Kidney epithelial cell (primary cell): ENCODE data around the gene ITPA. TPM values are rescaled to one million over a fixed set of nuclear protein-coding genes. Genes with fewer than 3 reads are reported as not detected.

ENCODE experiments used
- DNase-seq: peaks from one replicate; pipeline ENCODE4 v3.0.0-alpha.2; 2010; ENCODE audit warnings: low read depth
- H3K27me3 ChIP-seq: 2 replicates; pipeline ENCODE4 v1.6.0; 2011; ENCODE audit warnings: low read length; ENCODE audit not compliant: control insufficient read depth, insufficient read depth
- H3K36me3 ChIP-seq: 2 replicates; pipeline ENCODE4 v1.5.1; 2011; ENCODE audit warnings: low read length; ENCODE audit not compliant: control insufficient read depth, insufficient read depth
- H3K4me3 ChIP-seq: 2 replicates; pipeline ENCODE4 v1.5.1; 2011; ENCODE audit warnings: low read depth, mild to moderate bottlenecking, control low read depth, low read length
- total RNA-seq: library from RNA; depleted of rRNA; stranded (reverse); fragments of >200 nt; gene quantifications from 2 replicates; pipeline ENCODE4 v1.2.3, GENCODE V29; 2015
- TF ChIP-seq, protein P1 (sequence below): IDR thresholded peaks from 2 replicates; pipeline ENCODE4 v1.5.1; 2011; ENCODE audit warnings: mild to moderate bottlenecking, moderate library complexity, low read length, control low read depth, inconsistent platforms; ENCODE audit not compliant: insufficient read depth, poor library complexity, severe bottlenecking

ITPA gene
- total RNA-seq, 1 donor from 2014 or later, result 71.2 TPM

DNA sequence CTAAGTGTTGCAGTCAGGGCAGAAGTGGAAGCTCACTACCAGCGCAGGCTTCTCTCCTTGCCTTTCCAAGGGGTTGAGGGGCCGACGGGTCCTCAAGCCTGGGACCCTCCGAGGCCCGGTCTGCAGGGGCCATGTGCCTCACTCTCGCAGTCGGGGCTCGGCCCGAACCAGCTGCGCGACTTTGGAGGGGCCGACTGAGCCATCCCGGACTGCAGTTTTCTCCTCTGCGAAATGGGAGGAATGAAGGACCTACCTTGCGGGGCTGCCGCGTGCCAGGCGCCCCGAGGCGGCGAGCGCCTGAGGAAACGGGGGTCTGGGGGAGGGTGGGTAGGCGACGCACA lies 41.6 kb upstream of the ITPA start:
- Histone ChIP-seq H3K27me3 (peaks cover 22% of the 10 kb centered on the region), H3K36me3 (no peaks in the 10 kb centered on the region), H3K4me3 (no peak overlapping the region)
- DNase-seq, result no peak
- TF ChIP-seq, protein P1, sequence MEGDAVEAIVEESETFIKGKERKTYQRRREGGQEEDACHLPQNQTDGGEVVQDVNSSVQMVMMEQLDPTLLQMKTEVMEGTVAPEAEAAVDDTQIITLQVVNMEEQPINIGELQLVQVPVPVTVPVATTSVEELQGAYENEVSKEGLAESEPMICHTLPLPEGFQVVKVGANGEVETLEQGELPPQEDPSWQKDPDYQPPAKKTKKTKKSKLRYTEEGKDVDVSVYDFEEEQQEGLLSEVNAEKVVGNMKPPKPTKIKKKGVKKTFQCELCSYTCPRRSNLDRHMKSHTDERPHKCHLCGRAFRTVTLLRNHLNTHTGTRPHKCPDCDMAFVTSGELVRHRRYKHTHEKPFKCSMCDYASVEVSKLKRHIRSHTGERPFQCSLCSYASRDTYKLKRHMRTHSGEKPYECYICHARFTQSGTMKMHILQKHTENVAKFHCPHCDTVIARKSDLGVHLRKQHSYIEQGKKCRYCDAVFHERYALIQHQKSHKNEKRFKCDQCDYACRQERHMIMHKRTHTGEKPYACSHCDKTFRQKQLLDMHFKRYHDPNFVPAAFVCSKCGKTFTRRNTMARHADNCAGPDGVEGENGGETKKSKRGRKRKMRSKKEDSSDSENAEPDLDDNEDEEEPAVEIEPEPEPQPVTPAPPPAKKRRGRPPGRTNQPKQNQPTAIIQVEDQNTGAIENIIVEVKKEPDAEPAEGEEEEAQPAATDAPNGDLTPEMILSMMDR, result no peak

DNA sequence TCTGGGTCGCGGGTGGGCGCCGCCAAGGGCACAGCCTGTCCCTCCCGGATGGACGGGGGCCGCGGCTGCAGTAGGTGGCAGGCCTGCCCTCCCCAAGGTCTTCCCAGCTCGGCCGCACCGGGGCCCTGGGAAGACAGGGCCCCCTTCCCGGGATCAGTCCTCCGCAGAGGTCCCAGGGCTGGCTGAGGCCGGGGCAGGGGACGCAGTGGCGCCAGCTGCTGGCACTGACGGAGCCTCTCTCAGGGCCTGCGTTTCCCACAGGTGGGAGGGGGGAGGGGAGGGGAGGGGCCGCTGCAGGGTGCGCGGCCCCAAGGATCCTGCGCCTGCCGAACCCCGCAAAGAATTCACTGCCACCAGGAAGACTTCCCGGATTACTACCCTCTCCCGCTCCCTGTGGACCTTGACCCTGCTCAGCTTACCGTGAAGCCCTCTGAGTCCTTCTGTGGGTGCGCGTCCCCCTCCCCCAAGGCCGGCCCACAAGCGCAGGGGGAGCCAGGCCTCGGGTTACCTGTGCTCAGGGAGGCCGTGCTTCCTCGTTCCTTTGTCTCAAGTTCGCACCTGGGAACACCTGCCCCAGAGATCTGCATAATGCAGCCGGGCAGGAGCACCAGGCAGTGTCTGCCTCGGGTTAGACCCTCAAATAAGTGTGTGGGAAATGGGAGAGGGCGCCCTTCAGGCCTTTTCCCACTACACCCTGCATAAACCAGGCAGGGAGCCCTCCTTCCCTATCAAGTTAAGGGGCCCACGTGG lies 41.0 kb upstream of the ITPA start:
- Histone ChIP-seq H3K27me3 (peaks cover 23% of the 10 kb centered on the region), H3K36me3 (no peaks in the 10 kb centered on the region), H3K4me3 (no peak overlapping the region)
- no peak for DNase-seq
- TF ChIP-seq, protein P1, result peak; percentile 16

DNA sequence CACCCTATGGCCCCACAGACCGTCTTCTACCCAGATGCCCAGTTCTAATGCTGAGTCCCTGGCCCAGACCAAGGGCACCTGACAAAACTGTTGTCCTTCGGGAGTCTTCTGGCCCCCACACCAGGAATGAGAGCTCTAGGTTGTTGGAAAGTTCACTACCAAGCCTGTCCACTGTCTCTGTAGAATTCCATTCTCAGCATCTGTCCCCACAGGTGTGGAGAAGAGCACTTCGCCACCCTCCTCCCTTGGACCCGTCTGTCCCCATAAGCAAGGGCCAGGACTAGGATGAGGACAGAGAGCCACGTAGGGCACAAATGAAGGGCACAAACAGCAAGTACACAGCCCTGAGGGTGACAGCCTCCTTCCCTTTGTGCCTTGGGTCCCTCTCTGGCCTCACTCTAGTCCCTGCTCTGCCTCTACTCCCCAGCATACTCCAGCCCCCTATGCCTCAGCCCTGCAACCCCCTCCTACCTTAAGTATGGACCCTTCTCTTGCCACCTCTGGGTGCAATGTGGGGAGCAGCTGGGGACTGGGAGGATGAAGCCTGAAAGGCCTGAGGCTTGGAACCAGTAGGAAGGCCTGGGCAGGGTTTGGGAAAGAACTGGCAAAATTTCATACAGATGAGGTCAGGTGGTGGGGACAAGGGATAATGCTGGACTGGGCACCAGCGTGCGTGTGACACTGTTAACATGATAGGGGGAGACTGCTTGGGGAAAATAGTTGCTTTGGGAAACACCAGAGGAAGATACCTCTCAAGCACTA lies 40.3 kb upstream of the ITPA start:
- TF ChIP-seq, protein P1, result no peak
- no peaks in the 10 kb centered on the region for H3K36me3 ChIP-seq
- no peak overlapping the region for H3K4me3 ChIP-seq
- H3K27me3 ChIP-seq, result peaks cover 23% of the 10 kb centered on the region
- no peak for DNase-seq

DNA sequence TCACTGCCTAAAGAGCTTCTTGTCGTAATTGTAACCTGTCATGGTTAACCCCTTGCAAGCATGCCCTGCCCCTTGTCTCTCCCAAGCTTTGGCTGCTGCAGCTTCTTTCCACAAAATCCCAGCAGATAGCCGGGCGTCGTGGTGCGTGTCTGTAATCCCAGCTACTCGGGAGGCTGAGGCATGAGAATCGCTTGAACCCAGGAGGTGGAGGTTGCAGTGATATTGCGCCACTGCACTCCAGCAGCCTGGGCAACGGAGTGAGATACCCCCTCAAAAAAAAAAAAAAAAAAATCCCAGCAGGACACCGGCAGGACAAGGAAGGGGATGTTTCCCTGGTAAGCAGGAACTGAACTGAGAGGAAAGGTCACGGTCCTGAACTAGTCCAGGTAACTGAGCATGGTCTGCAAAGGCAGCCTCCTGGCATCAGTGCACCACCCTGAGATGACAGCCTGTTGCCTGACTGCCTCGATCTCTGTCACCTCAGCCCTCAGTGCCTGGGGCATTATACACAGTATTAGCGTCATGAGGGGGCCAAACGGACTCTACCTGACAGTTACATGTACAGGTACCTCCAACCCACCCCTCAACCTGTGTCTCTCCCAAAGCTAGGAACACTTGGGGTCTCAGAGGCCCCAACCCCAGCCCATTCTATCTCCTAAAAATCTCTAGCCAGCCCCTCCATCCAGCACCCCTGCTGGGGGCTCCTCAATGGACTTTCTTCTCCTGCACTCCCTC lies 37.7 kb upstream of the ITPA start:
- H3K27me3 ChIP-seq, result peaks cover 23% of the 10 kb centered on the region
- no peak overlapping the region for H3K4me3 ChIP-seq
- no peaks in the 10 kb centered on the region for H3K36me3 ChIP-seq
- TF ChIP-seq, protein P1, result no peak
- no peak for DNase-seq

DNA sequence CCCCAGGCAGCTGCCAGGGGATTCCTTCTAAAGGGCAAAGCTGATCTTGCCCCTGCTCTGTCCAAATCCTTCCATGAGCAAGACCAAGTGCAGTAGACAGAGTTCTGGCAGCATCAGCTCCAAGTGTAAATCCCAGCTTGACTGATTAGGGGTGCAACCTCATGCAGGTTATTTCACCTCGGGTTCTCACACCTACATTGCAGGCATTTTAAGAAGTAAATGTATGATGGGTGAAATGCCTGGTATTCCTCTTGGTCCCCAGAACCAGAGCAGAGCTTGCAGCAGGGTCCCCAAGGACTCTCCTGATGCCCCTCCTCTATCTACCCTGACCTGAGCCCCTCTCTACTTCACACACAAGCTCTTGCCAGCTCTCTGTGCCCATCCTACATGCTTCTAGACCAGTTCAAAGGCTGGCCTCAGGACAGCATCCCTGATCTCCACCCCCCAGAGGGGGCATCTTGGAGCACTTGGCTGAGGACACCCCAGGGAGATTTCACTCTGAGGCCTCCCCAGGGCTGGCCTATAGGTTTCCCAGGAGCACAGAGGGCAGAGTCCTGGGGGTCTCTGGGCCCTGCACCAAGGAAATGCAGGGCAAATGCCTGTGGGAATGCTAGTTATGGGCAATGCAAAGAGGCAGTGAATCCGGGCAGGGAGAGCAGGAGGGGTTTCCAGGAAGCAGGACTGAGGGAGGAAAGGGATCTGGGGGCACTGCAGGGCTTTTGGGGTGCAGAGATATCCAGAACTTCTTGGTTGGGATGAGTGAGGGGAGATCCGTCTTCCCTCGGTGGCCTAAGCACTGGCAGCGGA lies 37.0 kb upstream of the ITPA start:
- no peak for DNase-seq
- Histone ChIP-seq H3K36me3 (no peaks in the 10 kb centered on the region), H3K27me3 (peaks cover 23% of the 10 kb centered on the region), H3K4me3 (peak overlapping the region; percentile 89)
- TF ChIP-seq, protein P1, result no peak
